ENCODE results near the gene KDM5B. TPM values are rescaled to one million over a fixed set of nuclear protein-coding genes. Genes with fewer than 3 reads are reported as not detected.

The KDM5B gene
- total RNA-seq (2022) (62.7 and 67.5 TPM in 2 replicates), Bru-seq, nascent RNA (percentile 86 among the genes with signal in this experiment), BruChase-seq, experiment 1, labeled RNA remaining after a 2-hour chase (percentile 85 among the genes with signal in this experiment), BruChase-seq, experiment 2, labeled RNA remaining after a 6-hour chase (percentile 76 among the genes with signal in this experiment)
- long read RNA-seq, full-length matches to known transcripts: 39 of 56 reads
- long read RNA-seq, partial matches to known transcripts: 7 of 56 reads
- long read RNA-seq, other reads (novel, unspliced or antisense): 10 of 56 reads

DNA sequence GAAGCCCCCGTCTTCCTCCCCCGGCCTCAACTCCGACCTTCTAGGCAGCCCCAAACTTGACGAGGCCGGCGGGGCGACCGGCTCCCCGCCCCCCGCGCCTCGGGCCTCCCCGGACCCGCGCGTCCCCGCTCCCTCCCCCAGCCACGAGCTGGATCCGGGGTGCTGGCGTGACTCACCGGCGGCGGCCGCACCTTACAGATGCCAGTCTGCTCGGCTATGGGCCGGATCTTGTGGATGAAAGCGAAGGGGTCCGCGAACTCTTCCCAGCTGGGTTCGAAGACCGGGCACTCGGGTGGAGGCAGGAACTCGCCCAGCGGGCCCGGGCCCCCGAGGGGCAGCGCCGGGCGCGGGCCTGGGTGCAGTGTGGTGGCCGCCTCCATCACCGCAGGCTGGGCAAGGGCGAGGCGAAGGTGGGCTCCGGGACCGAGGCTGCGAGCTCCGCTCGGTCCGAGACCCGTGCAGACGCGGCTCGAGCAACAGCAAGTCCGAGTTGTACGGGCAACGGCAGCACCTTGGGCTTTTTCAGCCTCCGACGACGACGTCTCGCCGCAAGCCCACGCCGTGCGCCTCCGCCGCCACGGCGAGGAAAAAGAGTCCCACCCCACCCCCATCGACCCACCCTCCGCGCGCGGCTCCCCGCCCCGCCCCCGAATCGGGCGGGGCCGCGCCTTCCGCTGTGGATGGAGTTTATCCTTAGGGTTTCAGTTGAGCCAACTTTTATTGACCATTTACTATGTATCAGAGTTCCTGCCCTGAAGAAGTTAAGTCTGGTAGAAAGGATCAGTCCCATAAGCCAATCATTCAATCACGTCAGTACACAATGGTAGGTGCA, at the start of gene KDM5B:
Gene KDM5B, minus strand, starts transcription at position 496 of the 832 bp plus-strand sequence. Its CDS starts 116 bp downstream, at position 380.
- Mint-ChIP-seq H3K9me3 (ENCODE audit: unreplicated experiment) (no peaks in the 10 kb centered on the region), H3K27me3 (ENCODE audit: insufficient read depth, unreplicated experiment) (no peaks in the 10 kb centered on the region)
- H3K36me3 ChIP-seq (ENCODE audit: control insufficient read depth, insufficient read depth, low read length): no peaks in the 10 kb centered on the region

GRCh38 chr1:202857136-202857610, 49.0 kb upstream of the KDM5B start:
- H3K27me3 ChIP-seq (replicated peaks; ENCODE audit: control insufficient read depth, insufficient read depth, low read length): no peaks in the 10 kb centered on the region
- TF ChIP-seq, protein P1, sequence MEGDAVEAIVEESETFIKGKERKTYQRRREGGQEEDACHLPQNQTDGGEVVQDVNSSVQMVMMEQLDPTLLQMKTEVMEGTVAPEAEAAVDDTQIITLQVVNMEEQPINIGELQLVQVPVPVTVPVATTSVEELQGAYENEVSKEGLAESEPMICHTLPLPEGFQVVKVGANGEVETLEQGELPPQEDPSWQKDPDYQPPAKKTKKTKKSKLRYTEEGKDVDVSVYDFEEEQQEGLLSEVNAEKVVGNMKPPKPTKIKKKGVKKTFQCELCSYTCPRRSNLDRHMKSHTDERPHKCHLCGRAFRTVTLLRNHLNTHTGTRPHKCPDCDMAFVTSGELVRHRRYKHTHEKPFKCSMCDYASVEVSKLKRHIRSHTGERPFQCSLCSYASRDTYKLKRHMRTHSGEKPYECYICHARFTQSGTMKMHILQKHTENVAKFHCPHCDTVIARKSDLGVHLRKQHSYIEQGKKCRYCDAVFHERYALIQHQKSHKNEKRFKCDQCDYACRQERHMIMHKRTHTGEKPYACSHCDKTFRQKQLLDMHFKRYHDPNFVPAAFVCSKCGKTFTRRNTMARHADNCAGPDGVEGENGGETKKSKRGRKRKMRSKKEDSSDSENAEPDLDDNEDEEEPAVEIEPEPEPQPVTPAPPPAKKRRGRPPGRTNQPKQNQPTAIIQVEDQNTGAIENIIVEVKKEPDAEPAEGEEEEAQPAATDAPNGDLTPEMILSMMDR (IDR thresholded peaks at IDR 0.05; ENCODE audit: insufficient read depth in 1 of 2, low read depth in 1 of 2, low read length in 1 of 2, severe bottlenecking in 1 of 2, unreplicated experiment in 1 of 2): no peak
- peaks cover 50% of the 10 kb centered on the region for H3K4me1 ChIP-seq
- H3K4me3 Mint-ChIP-seq (ENCODE audit: unreplicated experiment): peak overlapping the region; percentile 22
- POLR2A ChIA-PET: interaction anchor here (0.6 kb wide), 1 partner anchor 98 kb away, joined by 3 read pairs; no protein-coding TSS in a partner anchor
- H3K27ac Mint-ChIP-seq (ENCODE audit: unreplicated experiment): peak overlapping the region; percentile 59
- peak; percentile 25 to 56 for DNase-seq
- H3K9me3 ChIP-seq: no peaks in the 10 kb centered on the region
- CTCF ChIA-PET: interaction anchor here (0.7 kb wide), 1 partner anchor 10 kb away, joined by 4 read pairs; no protein-coding TSS in a partner anchor
- H3K36me3 Mint-ChIP-seq (ENCODE audit: insufficient read depth, unreplicated experiment): peaks cover 72% of the 10 kb centered on the region
- H3K27me3 Mint-ChIP-seq (ENCODE audit: insufficient read depth, unreplicated experiment): no peaks in the 10 kb centered on the region
- peaks cover 14% of the 10 kb centered on the region for H3K36me3 ChIP-seq (ENCODE audit: control insufficient read depth, insufficient read depth, low read length)
- intact Hi-C loops (cut with micrococcal nuclease; ENCODE audit: unreplicated experiment): no loop called here
- H3K4me1 Mint-ChIP-seq (ENCODE audit: low read depth, unreplicated experiment): peaks cover 22% of the 10 kb centered on the region
- H3K4me3 ChIP-seq (ENCODE audit: low read depth, low read length): no peak overlapping the region
- H3K9me3 Mint-ChIP-seq (ENCODE audit: unreplicated experiment): no peaks in the 10 kb centered on the region
- no TSS peak for BruUV-seq (replicated peaks)

More for the DNA sequence above, at the start of gene KDM5B:
- DNase-seq: peak; percentile 77 to 79
- CTCF ChIA-PET: interaction anchor here (0.7 kb wide), 1 partner anchor 461 kb away, joined by 3 read pairs; no protein-coding TSS in a partner anchor
- peaks cover 42% of the 10 kb centered on the region for H3K4me1 Mint-ChIP-seq (ENCODE audit: low read depth, unreplicated experiment)
- Histone ChIP-seq H3K4me1 (peaks cover 25% of the 10 kb centered on the region), H3K27me3 (replicated peaks; ENCODE audit: control insufficient read depth, insufficient read depth, low read length) (no peaks in the 10 kb centered on the region), H3K9me3 (no peaks in the 10 kb centered on the region), H3K4me3 (ENCODE audit: low read depth, low read length) (peak within 1 kb of the TSS; percentile 80)
- H3K4me3 Mint-ChIP-seq (ENCODE audit: unreplicated experiment): peak within 1 kb of the TSS; percentile 89
- intact Hi-C loops (cut with micrococcal nuclease; ENCODE audit: unreplicated experiment): no loop called here
- TF ChIP-seq, protein P1 (IDR thresholded peaks at IDR 0.05; ENCODE audit: insufficient read depth in 1 of 2, low read depth in 1 of 2, low read length in 1 of 2, severe bottlenecking in 1 of 2, unreplicated experiment in 1 of 2): no peak
- BruUV-seq (replicated peaks): no TSS peak
- H3K27ac Mint-ChIP-seq (ENCODE audit: unreplicated experiment): peak within 1 kb of the TSS; percentile 74
- H3K36me3 Mint-ChIP-seq (ENCODE audit: insufficient read depth, unreplicated experiment): peaks cover 15% of the 10 kb centered on the region
- POLR2A ChIA-PET: interaction anchor here (1.0 kb wide), 1 partner anchor 53 kb away, joined by 10 read pairs; no protein-coding TSS in a partner anchor

DNA sequence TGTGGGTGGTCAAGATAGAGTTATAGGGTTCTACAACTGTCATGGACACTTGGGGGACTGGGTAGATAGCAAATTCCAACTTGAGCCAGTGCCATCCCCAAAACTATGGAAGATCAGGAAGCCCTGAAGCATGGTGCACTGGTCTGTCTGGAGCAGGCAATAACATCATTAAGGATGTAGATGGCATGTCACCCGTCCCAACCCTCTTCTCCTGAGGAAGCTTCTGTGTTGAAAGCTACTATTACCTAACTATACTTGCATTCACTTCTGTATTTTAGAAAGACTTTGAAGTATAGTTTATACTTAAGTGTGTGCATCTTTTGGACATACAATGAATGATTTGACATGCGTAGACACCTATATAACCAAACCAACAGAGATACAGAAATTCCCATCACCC, 47.8 kb upstream of the KDM5B start:
- Histone ChIP-seq H3K4me1 (peaks cover 50% of the 10 kb centered on the region), H3K9me3 (no peaks in the 10 kb centered on the region), H3K27me3 (replicated peaks; ENCODE audit: control insufficient read depth, insufficient read depth, low read length) (no peaks in the 10 kb centered on the region), H3K36me3 (ENCODE audit: control insufficient read depth, insufficient read depth, low read length) (peaks cover 15% of the 10 kb centered on the region), H3K4me3 (ENCODE audit: low read depth, low read length) (no peak overlapping the region)
- no TSS peak for BruUV-seq (replicated peaks)
- POLR2A ChIA-PET: no interaction called here
- H3K27me3 Mint-ChIP-seq (ENCODE audit: insufficient read depth, unreplicated experiment): no peaks in the 10 kb centered on the region
- TF ChIP-seq, protein P1 (IDR thresholded peaks at IDR 0.05; ENCODE audit: insufficient read depth in 1 of 2, low read depth in 1 of 2, low read length in 1 of 2, severe bottlenecking in 1 of 2, unreplicated experiment in 1 of 2): no peak
- CTCF ChIA-PET: no interaction called here
- intact Hi-C loops (cut with micrococcal nuclease; ENCODE audit: unreplicated experiment): no loop called here
- H3K27ac Mint-ChIP-seq (ENCODE audit: unreplicated experiment): peak overlapping the region; percentile 31
- H3K4me1 Mint-ChIP-seq (ENCODE audit: low read depth, unreplicated experiment): peaks cover 22% of the 10 kb centered on the region
- DNase-seq: no peak
- peaks cover 66% of the 10 kb centered on the region for H3K36me3 Mint-ChIP-seq (ENCODE audit: insufficient read depth, unreplicated experiment)
- no peak overlapping the region for H3K4me3 Mint-ChIP-seq (ENCODE audit: unreplicated experiment)
- no peaks in the 10 kb centered on the region for H3K9me3 Mint-ChIP-seq (ENCODE audit: unreplicated experiment)
